NCI-H1436 (cell line): ENCODE data around the gene NKX6-1.
A peak's percentile ranks its signal among the peaks of the same experiment; 100 is the strongest.

Source experiments
- DNase-seq: peaks from one replicate; lab custom pipeline; 2025; lab: John Stamatoyannopoulos, UW

Gene NKX6-1

GRCh38 chr4:84498935-84499623 lies at the start of gene NKX6-1:
Gene NKX6-1 (minus strand): TSS chr4:84499292. CDS start chr4:84498228, 1,064 bp downstream.
- DNase-seq, result peak; percentile 94

DNA sequence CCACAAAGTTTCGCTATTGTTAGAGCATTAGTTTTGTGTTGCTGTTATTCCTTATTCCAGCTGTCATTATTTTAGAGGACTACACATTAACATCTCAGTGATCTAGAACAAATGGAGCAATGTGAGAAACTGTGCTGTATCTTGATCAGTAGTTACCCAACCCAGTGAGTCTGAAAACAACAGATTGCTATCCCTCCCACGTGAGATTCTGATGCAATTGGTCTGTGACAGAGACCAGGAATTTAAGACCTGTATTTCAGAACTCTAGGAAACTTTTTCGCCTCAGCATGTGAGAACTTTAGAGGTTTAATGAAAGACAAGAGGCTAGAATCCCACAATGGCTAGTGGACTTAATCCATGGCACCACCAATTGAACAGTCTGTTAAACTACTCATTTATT lies 48.1 kb upstream of the NKX6-1 start:
- no peak for DNase-seq

- no peak for DNase-seq
These were observed 46.0 kb upstream of the NKX6-1 start for GRCh38 chr4:84545093-84545492.

DNA sequence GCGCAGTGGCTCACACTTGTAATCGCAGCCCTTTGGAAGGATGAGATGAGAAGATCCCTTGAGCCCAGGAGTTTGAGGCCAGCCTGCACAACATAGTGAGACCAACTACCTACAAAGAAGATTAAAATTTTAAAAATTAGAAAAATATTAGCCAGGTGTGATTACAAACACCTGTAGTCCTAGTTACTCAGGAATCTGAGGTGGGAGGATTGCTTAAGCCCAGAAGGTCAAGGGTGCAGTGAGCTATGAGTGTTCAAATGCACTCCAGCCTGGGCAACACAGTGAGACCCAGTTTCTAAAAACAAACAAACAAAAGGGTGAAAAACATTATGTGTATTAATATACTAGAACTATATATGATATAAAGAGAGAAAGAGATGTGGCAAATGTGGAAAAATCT lies 36.8 kb upstream of the NKX6-1 start:
- DNase-seq, result no peak

DNA sequence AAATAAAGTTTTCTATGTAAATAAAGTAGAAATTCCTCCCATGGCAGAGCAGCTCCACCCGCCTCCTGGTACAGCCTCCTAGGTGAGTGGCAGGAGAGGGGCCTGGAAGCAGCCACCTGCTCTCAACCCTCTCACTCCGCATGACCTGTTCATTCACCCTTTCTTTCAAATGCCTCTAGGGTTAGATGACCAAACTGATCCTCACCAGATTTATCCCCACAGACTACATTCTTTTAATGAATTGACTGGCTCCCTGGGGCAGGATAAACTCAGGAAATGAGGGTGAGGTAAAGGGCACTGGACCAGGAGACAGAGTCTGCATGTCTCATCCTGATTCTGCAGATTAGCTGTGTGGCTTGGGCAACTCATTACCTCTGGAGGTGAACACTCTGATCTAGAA lies 32.6 kb upstream of the NKX6-1 start:
- no peak for DNase-seq

- DNase-seq, result no peak
These were observed 31.8 kb upstream of the NKX6-1 start for GRCh38 chr4:84530871-84531270.

GRCh38 chr4:84530454-84530853 lies 31.4 kb upstream of the NKX6-1 start:
- DNase-seq, result no peak

- peak; percentile 35 for DNase-seq
These were observed 30.2 kb upstream of the NKX6-1 start for GRCh38 chr4:84529169-84529751.

DNA sequence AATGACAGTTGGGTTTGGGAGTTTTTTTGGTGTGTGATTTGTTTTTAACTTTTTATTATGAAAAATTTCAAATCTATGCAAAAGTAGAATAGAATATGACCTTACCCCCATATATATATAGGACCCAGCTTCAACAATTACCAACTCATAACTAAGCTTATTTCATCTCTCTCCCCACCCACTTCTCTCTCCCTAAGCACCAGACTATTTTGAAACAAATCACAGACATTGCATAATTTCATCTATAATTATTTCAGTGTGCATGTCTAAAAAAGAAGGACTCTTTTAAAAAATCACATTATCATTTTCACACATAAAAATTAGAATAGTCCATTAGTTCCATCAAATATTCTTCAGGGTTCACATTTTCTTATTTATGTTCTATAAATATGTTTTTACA lies 28.3 kb upstream of the NKX6-1 start:
- DNase-seq, result no peak

GRCh38 chr4:84515075-84515474 lies 16.0 kb upstream of the NKX6-1 start:
- DNase-seq, result no peak

GRCh38 chr4:84512277-84512676 lies 13.2 kb upstream of the NKX6-1 start:
- DNase-seq, result no peak

DNA sequence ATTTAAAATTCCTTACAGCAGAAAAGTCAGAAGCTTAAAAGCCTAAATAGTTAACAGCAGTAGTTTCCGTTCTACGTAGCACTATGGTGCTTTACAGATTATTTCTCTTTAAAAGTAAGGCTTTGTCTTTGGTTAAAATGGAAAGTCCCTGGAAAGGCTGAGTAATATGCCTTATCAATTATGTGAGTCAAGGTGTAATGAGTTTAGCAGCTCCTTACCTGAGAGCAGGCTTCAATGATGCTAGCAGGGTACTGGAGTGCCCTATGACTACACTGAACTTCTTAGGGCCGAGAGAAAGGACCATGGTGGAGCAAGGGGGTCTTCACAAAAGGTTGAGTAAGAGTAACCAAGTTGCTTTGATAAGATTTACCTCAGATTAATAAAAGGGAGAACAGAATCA lies 12.6 kb upstream of the NKX6-1 start:
- no peak for DNase-seq

GRCh38 chr4:84507941-84508340 lies 8.8 kb upstream of the NKX6-1 start:
- no peak for DNase-seq

- no peak for DNase-seq
These were observed 5.7 kb upstream of the NKX6-1 start for GRCh38 chr4:84504821-84505220.

DNA sequence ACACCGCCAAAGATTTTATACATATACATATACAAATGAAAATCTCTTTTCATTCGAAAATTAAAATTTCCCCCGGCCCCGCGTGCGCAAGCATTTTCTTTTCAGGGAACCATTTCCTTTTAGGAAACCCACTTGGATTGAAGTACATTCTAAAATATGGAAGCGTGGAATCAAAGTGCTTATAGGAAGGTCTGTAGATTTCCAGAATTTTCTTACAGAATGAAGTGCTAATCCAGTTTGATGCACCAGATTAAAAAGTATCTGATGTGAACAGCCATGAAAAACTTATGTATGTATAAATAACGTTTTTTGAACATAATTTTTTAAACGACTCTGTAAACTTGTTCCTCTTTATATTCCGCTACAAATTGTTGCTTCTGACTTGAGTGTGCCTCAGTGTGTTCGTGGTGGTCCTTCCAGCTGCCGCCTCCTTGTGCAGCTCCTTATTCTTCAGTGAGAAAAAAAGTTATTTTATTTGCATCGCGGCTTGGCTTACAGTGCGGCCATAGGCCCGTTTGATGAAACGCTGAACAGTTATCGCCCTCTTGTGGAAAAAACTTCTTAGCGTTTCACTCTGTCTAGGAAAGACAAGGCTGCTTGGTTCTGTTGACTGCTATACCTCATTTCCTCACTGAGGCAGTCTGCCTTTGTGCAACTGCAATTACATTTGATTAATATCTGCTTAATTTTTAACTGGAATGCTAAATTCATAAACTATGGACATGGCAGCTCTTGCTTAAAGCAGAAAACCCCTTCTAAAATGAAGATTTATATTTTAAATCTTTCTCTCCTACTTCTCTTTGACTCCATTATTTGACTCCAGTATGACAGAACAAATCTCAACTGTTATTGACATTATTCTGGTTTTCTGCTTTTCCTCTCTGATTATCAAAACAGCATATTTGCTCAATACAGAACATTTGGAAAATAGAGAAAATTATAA lies 4.7 kb upstream of the NKX6-1 start:
- DNase-seq, result peak; percentile 78

DNA sequence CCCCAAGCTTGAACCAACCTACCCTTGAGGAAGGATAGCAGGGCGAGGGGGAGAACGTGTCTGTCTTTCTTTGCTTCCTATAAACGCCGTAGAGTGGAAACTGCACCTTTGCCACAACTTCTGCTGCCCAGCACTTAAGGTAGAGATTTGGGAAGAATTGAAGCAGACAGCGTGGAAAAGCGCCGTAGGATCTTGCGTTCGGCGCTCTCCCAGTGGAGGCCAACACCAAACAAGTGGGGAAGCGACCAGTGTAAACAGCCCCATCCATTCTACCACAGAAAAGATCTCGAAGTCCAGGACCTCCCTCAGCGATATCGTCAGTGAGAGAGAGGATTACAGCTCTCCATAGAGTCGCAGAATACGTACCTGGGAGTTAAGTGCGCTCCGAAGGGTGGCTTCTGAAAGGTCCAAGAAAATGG lies 3.9 kb upstream of the NKX6-1 start:
- DNase-seq, result no peak

- DNase-seq, result no peak
These were observed 3.4 kb upstream of the NKX6-1 start for GRCh38 chr4:84502333-84502954.

DNA sequence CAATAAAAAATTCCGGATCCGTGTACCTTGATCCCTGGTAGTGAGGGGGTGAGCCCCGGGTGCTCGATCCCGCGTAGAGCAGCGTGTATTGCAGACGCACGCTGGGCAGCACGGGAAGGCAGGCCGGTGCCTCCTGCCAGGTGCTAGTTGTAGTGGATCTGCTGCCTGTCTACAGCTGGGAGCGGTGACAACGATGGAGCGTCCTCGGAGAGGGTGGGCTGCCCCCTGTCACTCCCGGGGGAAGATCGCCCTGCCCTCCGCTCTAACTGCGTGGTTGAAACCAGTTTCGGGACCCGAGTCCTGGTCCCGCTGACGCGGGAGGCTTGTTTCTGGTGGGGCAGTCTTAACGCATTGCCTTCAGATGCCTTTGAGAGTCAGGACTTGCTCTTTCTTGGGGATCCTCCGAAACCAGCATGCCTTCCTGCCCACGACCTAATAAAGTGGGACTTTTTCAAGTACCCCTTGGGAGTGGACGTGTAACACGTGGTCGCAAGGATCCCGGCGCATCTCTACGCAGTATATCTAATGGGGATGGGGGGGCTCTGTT lies 2.7 kb upstream of the NKX6-1 start:
- no peak for DNase-seq

- DNase-seq, result no peak
These were observed 2.1 kb upstream of the NKX6-1 start for GRCh38 chr4:84501202-84501503.

DNA sequence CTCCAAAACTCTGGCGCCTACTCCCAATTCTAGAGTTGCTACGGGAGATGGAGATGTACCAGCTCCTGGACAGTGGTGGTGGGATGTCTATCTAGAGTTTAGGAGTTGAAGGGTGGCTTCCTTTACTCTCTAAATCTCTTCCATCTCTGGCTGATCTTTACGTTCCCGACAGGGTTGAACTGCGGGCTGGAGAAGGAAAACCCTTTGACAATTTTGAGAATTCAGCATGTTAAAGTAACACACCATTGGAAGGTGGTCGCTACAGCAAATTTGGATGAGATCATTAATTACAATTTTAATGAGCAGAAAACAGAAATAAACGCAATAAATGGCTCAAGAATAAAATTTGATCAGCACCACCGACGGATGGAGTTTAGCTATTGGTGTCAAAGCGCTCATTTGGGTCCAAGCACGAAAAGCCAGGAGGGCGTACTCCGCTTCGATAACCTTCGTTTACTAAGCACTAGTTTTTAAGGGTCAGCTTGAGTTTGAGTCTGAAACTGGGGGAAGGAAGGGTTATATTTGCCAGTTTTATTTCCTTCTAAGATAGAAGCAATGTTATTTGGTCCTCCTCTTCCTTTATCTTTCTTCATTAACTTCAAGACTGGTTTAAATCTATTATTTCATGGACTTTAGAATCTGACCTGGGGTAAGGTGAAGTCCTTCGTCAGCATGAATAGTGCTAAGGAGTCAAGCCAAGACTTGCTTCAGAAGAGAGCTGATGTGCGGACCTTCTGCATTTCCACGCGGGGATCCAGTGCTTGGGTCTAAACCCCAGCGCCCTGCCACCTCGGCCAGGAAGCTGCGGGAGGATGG lies 1.5 kb upstream of the NKX6-1 start:
- no peak for DNase-seq

GRCh38 chr4:84499624-84499982 lies 511 bp upstream of the NKX6-1 start:
- DNase-seq, result peak; percentile 72
